GM19238 (cell line): ENCODE data around the gene ZBTB16.

Experiments used
- DNase-seq: peaks from one replicate; pipeline ENCODE4 v3.0.0; 2011; ENCODE audit warnings: low spot score; ENCODE audit not compliant: insufficient read length

Gene ZBTB16

DNA sequence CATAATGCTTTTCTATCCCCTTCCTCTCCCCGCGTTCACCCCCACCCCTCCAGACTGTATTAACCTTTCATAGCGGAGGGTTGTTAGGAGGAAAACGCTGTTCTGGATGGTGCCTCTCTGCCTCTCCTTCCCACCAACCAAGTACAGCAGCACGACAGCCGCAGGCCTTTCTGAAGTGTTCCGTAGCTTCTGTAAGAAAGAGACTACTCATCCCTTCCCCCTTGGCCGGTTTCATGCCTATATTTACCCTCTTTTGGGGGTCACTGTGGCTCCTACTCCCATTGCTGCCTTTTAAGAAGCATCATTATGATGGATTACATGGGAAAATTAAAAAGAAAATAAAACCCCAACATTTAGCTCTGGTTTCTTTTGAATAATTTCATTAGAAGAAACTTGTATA lies 46.5 kb downstream of the ZBTB16 start:
- no peak for DNase-seq

GRCh38 chr11:114106986-114107385 lies 47.5 kb downstream of the ZBTB16 start:
- DNase-seq = no peak

GRCh38 chr11:114108501-114109205 lies 49.1 kb downstream of the ZBTB16 start:
- DNase-seq = no peak

DNA sequence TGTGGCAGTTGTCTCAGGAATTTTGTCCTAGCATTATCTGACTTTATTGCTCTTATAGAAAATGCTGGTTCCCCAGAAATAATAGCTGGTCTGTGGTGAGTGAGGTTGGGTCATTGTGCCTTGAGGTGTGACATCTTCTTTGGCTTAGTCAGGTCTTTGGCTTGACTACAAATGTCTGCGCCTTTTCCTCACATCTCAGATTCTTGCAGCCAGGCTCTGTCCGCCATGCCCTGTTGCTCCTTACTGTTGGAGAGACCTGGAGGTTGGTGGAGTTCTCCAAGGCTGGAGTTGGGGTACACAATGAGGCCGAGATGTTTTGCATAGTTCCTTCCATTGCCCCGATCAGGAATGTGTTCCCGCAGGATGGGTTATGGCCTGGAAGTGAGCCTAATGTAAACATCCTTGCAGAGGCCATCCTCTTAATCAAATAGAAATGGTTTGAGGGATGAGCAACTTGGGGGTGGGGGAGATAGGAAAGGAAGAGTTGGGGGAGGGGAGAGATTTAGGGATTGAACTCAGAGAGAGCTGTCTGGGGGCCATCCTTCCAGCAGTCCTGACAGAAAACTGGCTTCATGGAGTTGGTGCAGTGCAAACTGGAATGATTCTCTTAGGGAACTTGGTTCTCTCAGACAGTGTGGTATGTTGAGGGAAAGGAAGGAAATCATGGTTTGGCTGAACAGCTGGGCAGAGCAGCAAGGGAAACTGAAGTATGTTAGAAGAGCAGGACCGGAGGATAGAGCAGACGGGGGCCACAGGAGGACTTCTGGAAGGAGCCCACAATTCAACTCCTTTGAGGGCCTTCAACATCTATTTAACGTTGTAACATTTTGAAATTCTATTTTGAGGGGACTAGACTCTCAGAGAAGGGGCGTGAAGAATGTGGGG lies 49.9 kb downstream of the ZBTB16 start:
- no peak for DNase-seq

- DNase-seq = no peak
Observed at GRCh38 chr11:114110123-114110522, 50.6 kb downstream of the ZBTB16 start.

DNA sequence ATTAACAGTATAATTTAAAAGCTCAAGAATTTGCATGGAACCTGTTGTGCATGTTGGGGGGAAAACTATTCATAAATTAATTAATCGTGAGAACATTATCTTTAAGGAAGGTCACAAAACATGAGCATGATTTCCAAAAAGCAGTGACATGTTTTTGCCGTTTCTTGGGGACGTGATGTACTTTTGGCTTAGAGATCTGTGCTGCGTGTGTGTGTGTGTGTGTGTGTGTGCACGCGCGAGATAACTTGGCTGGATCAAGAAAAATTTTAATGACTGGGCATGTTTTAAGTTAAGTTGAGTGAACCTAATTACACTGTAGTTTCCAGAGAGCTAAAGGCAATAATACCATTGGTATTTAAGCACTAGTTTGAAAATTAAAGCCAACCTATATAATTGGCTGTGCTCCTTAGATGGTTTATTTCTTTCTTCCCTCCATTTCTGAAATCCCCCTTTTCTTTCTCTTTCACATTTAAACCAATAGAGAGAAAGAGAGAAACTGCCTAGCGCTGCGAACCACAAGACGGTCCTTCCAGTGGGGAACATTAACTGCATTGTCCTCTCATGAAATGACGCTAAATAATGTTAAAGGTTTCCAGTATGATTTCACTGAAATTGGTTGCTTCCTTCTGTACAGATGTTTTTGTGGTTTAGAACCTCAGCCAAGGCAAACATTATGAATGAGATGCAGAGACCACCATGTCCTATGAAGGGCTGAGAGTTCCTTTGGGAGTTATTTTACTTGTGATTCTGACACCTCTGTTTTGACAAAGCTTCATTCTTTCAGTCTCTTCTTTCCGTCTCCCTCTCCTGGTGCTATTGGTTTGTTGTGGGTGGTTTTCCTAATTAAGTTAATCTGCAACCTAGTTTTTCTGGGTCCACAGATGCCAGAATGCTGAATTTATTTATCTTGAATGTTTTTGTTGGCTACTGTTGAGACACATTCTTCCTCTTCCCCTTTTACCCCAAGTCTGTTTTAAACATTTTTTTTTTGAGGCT lies 51.7 kb downstream of the ZBTB16 start:
- no peak for DNase-seq

DNA sequence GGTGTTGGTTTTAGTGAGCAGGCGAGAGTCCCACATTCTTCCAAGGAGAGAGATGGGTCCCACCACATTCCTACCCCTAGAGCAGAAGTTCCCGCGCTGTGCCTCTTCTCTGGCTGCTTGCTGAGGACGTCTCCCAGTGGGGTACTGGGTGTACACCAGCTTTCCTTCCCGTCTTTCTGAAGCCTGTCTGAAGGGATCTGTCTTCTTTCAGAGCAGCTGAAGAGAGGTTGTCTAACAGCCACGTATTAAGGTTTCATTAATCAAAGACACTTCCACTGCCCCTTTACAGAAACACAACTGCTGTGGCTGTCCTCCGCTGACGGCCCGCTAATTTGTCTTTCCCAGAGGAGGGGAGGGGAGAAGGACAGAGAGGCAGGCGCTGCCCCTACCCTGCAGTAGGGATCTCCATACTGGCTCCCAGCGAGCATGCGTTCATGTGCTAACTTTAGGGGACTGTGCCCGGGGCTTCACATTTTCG lies 56.0 kb downstream of the ZBTB16 start:
- no peak for DNase-seq

- no peak for DNase-seq
Observed at GRCh38 chr11:114116357-114116756, 56.8 kb downstream of the ZBTB16 start.

- no peak for DNase-seq
Observed at GRCh38 chr11:114116800-114117199, 57.3 kb downstream of the ZBTB16 start.

DNA sequence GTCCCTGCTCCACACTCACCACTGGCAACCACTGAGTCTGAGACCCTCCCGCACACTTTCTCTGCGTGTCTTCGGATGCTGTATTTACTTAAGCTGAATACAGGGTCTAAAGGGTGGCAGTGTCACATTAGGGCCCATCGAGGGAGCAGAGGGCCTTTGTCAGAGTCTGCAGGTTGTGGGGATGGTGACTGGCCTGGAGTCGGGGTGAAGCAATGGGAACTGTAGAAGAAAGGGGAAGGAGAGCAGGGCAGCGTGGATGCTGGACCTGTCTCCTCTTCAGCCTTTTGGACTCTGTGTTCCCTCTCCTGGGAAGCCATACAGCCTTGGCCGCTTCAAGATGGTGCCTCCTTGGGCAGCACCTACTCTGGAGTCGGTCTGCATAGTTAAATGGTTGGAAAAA lies 61.1 kb downstream of the ZBTB16 start:
- DNase-seq = no peak

- DNase-seq = no peak
Observed at GRCh38 chr11:114121138-114121537, 61.6 kb downstream of the ZBTB16 start.

- DNase-seq = no peak
Observed at GRCh38 chr11:114121804-114122504, 62.4 kb downstream of the ZBTB16 start.

DNA sequence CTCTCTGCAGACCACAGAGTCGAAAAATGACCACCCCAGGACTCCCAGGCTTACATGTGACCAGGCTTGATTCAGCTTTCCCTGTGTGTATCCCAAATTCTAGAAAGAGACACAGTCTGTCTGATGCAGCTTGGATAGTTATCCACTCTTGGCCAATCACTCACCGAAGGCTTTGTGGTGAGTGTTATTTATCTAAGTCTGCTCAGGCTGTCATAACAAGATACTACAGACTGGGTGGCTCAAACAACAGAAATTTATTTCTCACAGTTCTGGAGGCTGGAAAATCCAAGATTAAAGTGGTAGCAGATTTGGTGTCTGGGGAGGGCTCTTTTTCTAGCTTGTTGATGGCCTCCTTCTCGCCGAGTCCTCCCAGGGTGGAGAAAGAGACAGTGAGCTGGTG lies 63.2 kb downstream of the ZBTB16 start:
- DNase-seq = no peak

- DNase-seq = no peak
Observed at GRCh38 chr11:114123692-114124330, 64.3 kb downstream of the ZBTB16 start.

- DNase-seq = no peak
Observed at GRCh38 chr11:114124601-114125144, 65.2 kb downstream of the ZBTB16 start.

DNA sequence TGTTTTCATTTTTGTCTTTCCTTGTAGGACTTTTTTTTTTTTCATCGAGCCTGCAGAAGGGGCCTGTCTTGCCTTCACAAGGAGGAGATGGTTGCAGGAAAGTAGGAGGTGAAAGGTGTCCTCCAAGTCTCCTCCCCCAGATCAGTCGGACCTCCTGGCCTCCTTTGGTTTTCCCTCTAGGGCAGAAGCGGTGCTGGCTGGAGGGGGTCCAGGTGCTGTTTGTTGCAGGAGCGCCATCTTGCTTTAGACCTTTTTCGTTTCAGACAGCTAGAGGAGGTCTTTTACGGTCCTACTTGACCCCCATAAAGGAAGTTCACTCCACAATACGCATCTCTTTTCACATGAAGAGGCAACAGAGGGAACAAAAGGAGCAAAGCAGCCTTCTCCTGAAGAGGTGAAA lies 66.0 kb downstream of the ZBTB16 start:
- DNase-seq = no peak

- DNase-seq = no peak
Observed at GRCh38 chr11:114125959-114126358, 66.4 kb downstream of the ZBTB16 start.

GRCh38 chr11:114128399-114128798 lies 68.9 kb downstream of the ZBTB16 start:
- no peak for DNase-seq

DNA sequence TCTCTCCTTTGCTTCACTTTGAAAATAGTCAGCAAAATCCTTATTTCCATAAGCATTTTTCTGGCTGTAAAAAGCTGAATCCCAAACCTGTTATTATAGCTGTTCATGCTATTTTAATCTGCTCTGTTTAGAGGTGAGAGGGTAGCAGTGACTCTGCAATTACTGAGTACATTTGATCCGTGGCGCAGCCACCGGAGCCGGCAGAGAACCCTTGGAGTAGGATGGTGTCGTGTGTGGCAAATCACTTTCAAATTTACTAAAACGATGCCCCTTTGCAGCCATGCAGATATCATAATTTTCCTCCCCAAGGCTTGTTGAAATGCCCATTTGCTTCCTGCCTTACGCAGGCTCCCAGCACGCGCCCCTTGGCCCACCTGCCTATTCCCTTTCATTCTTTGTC lies 69.6 kb downstream of the ZBTB16 start:
- no peak for DNase-seq

- no peak for DNase-seq
Observed at GRCh38 chr11:114129699-114130098, 70.2 kb downstream of the ZBTB16 start.
